RWPE1 (cell line): ENCODE data around the gene LHFPL6.

Experiments
- CTCF ChIA-PET: fragments of 350-600 bp; sonication (Branson Sonifier 250); formaldehyde crosslinking; extraction: SDS; loops from one replicate; lab custom pipeline; 2021; lab: Yijun Ruan, JAX
- POLR2A ChIA-PET: fragments of 400-600 bp; formaldehyde crosslinking; extraction: SDS; loops from one replicate; lab custom pipeline; 2020; ENCODE audit warnings: antibody characterized with exemption; ENCODE audit not compliant: low non-redundant PET; lab: Yijun Ruan, JAX
- DNase-seq: peaks from one replicate; pipeline ENCODE4 v3.0.0; 2012; ENCODE audit warnings: low spot score
- H3K27ac ChIP-seq: fragments of 450-650 bp; 2 replicates; pipeline ENCODE4 v1.5.1; 2017
- CTCF ChIP-seq: fragments of 450-650 bp; conservative IDR thresholded peaks from 2 replicates; pipeline ENCODE4 v1.5.1; 2017; ENCODE audit warnings: low read depth, mild to moderate bottlenecking

The LHFPL6 gene

GRCh38 chr13:39336937-39337336, 266.1 kb downstream of the LHFPL6 start:
- POLR2A ChIA-PET = no interaction called here
- no peak overlapping the region for H3K27ac ChIP-seq
- no peak for TF ChIP-seq CTCF
- CTCF ChIA-PET = no interaction called here
- DNase-seq = no peak

- DNase-seq = no peak
- POLR2A ChIA-PET = no interaction called here
- TF ChIP-seq CTCF = no peak
- no peak overlapping the region for H3K27ac ChIP-seq
- CTCF ChIA-PET = no interaction called here
These were observed 266.8 kb downstream of the LHFPL6 start for GRCh38 chr13:39336207-39336606.

DNA sequence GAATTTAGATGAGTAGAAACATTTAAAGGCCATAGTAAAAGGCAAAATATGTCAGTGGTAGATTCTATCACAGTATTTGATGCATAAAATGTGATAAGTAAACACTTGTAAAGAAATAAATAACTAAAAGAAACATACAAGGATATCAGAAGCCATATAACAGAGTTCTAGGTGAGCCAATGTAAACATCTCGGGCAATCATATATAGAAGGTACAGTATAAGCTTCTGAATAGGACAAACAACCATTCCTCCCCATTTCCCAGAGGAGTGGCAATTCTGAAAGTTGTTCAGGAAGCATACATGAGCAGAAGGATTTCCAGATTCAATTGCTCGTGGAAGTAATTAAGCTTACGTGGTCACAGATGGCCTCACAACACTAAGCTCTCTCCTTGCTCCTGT, 267.3 kb downstream of the LHFPL6 start:
- ChIA-PET CTCF (interaction anchor here (1.0 kb wide), 1 partner anchor 250 kb away, joined by 3 read pairs; no protein-coding TSS in a partner anchor), POLR2A (no interaction called here)
- no peak overlapping the region for H3K27ac ChIP-seq
- no peak for DNase-seq
- TF ChIP-seq CTCF = no peak

GRCh38 chr13:39330504-39330903, 272.5 kb downstream of the LHFPL6 start:
- H3K27ac ChIP-seq = no peak overlapping the region
- TF ChIP-seq CTCF = no peak
- no peak for DNase-seq
- POLR2A ChIA-PET = no interaction called here
- CTCF ChIA-PET = interaction anchor here (0.7 kb wide), 1 partner anchor 357 kb away, joined by 3 read pairs; no protein-coding TSS in a partner anchor

GRCh38 chr13:39329182-39329639, 273.8 kb downstream of the LHFPL6 start:
- no peak for DNase-seq
- H3K27ac ChIP-seq = no peak overlapping the region
- CTCF ChIA-PET = no interaction called here
- no peak for TF ChIP-seq CTCF
- POLR2A ChIA-PET = no interaction called here

DNA sequence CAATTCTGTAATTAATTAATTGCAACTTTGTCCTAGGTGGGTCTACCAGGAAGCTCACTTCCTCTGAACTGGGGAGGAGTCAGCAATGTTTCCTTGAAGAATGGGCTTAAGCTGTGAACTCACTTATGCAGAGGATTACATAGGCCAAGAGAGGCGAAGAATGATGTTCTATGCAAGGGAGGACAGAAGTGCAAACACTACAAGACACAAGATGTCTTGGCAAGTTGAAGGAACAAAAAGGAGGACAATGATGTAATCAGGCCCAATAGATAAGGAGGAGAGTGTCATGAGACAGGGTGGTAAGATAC, 275.9 kb downstream of the LHFPL6 start:
- no peak for TF ChIP-seq CTCF
- POLR2A ChIA-PET = no interaction called here

More for the DNA sequence above, 275.9 kb downstream of the LHFPL6 start:
- CTCF ChIA-PET = no interaction called here
- H3K27ac ChIP-seq = no peak overlapping the region
- DNase-seq = no peak
